ENCODE results near the gene PDIA6. TPM values are rescaled to one million over a fixed set of nuclear protein-coding genes. Genes with fewer than 3 reads are reported as not detected.

The PDIA6 gene
- total RNA-seq, 4 donors from 2014 or later: 63.7 to 91.1 (median 77.9) TPM

GRCh38 chr2:10792660-10793400, 19.8 kb downstream of the PDIA6 start:
- peaks cover 0 to 66% (median 0%) of the 10 kb centered on the region in 3 donors for H3K36me3 ChIP-seq

GRCh38 chr2:10792001-10792634, 20.5 kb downstream of the PDIA6 start:
- Histone ChIP-seq H3K36me3 (peaks cover 0 to 66% (median 0%) of the 10 kb centered on the region in 3 donors), H3K4me1 (no peaks in the 10 kb centered on the region), H3K27me3 (no peaks in the 10 kb centered on the region), H3K9me3 (no peaks in the 10 kb centered on the region), H3K27ac (peak overlapping the region in 1 of 4 donors; percentile 21), H3K4me3 (no peak overlapping the region)
- TF ChIP-seq CTCF (IDR thresholded peaks at IDR 0.05): no peak
- TF ChIP-seq POLR2A (IDR thresholded peaks at IDR 0.05): no peak
- DNase-seq: no peak

More at GRCh38 chr2:10792660-10793400, 19.8 kb downstream of the PDIA6 start:
- no peak for DNase-seq
- Histone ChIP-seq H3K4me1 (no peaks in the 10 kb centered on the region), H3K27me3 (no peaks in the 10 kb centered on the region), H3K4me3 (no peak overlapping the region), H3K9me3 (no peaks in the 10 kb centered on the region), H3K27ac (no peak overlapping the region)
- no peak for TF ChIP-seq POLR2A (IDR thresholded peaks at IDR 0.05)
- no peak for TF ChIP-seq CTCF (IDR thresholded peaks at IDR 0.05)

GRCh38 chr2:10790228-10790973, 22.2 kb downstream of the PDIA6 start:
- peak in 1 of 3 donors; percentile 42 for DNase-seq
- Histone ChIP-seq H3K27ac (peak overlapping the region; percentile 7 to 67 (median 54)), H3K36me3 (peaks cover 0 to 68% (median 0%) of the 10 kb centered on the region in 3 donors), H3K27me3 (no peaks in the 10 kb centered on the region), H3K9me3 (no peaks in the 10 kb centered on the region), H3K4me3 (peak overlapping the region in 2 of 4 donors; percentile 14 to 22), H3K4me1 (no peaks in the 10 kb centered on the region)
- TF ChIP-seq POLR2A (IDR thresholded peaks at IDR 0.05) (no peak), CTCF (IDR thresholded peaks at IDR 0.05) (no peak)

- Histone ChIP-seq H3K4me1 (no peaks in the 10 kb centered on the region), H3K36me3 (peaks cover 0 to 75% (median 0%) of the 10 kb centered on the region in 3 donors), H3K27me3 (no peaks in the 10 kb centered on the region), H3K4me3 (no peak overlapping the region), H3K9me3 (no peaks in the 10 kb centered on the region), H3K27ac (peak overlapping the region in 1 of 4 donors; percentile 51)
- no peak for DNase-seq
- TF ChIP-seq CTCF (IDR thresholded peaks at IDR 0.05): no peak
- no peak for TF ChIP-seq POLR2A (IDR thresholded peaks at IDR 0.05)
Observed at GRCh38 chr2:10788855-10789254, 23.7 kb downstream of the PDIA6 start.

- no peak overlapping the region for H3K4me3 ChIP-seq
- H3K9me3 ChIP-seq: no peaks in the 10 kb centered on the region
- no peaks in the 10 kb centered on the region for H3K4me1 ChIP-seq
- H3K27me3 ChIP-seq: no peaks in the 10 kb centered on the region
- DNase-seq: peak in 1 of 3 donors; percentile 27
- TF ChIP-seq POLR2A (IDR thresholded peaks at IDR 0.05) (no peak), CTCF (IDR thresholded peaks at IDR 0.05) (peak in 3 of 6 experiments; percentile 14 to 29 (median 18))
- peaks cover 0 to 77% (median 0%) of the 10 kb centered on the region in 3 donors for H3K36me3 ChIP-seq
- no peak overlapping the region for H3K27ac ChIP-seq
Observed at GRCh38 chr2:10787176-10787968, 25.2 kb downstream of the PDIA6 start.

Measured in Peyer's patch (tissue), 4 donors.